IPS DF 19.7 (cell line): ENCODE results near the gene ZIK1.

Source experiments
- DNase-seq: peaks from one replicate; pipeline ENCODE4 v3.0.0-alpha.2; 2013; ENCODE audit warnings: low read depth, low spot score

Gene ZIK1

DNA sequence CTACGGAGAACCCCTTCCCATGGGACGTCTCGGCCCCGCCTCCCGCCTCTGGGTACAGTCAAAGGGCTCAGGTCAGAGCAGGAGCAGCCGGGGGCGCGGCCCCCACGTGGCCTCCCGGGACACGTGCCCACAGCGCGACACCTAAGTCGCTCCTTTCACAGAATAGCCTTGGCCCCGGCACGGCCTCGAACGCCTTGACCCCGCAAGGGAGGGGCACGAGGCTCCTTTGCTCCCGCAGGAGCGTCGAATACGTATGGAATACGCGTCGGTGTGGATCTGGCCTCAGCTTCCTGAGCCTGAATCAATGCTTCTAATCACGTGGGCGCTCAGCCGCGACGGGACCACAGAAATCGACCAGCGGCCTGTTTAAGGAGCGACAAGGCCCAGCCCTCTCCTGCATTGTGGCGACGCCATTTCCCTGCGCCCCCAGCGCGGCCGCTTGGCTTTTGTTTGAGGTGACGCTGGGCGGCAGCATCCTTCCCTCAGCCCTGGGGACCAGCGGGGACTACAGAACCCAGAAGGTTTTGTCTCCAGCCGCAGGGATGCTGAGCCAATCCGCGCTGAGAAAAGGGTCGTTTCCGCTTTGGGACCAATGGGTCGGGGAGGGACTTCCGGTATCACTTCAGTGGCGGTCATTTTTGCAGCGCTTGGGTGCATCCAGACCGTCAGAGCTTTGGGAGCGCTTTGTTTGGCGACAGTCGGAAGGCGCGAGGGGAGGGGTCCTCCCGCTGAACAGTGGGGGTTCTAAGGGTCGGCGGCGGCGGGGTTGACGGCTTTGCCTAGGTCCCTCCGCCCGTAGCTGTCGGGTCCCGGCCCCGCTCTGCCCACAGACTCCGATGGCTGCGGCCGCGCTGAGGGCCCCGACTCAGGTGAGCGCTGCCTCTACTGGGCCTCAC lies at the start of gene ZIK1:
ZIK1 (plus strand) TSS at position 625 of the 896 bp plus-strand sequence; CDS start at position 837, 212 bp downstream.
- peak; percentile 97 for DNase-seq

DNA sequence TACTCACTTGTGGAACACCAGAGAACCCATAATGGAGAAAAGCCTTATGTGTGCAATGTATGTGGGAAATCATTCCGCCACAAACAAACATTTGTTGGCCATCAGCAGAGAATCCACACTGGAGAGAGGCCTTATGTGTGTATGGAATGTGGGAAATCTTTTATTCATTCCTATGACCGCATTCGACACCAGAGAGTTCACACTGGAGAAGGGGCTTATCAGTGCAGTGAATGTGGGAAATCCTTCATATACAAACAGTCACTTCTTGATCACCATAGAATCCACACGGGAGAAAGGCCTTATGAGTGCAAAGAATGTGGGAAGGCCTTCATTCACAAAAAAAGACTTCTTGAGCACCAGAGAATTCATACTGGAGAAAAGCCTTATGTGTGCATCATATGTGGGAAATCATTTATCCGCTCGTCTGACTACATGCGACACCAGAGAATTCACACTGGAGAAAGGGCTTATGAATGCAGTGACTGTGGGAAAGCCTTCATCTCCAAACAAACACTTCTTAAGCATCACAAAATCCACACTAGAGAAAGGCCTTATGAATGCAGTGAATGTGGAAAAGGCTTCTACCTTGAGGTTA lies 45.9 kb upstream of the ZIK1 start:
- no peak for DNase-seq

DNA sequence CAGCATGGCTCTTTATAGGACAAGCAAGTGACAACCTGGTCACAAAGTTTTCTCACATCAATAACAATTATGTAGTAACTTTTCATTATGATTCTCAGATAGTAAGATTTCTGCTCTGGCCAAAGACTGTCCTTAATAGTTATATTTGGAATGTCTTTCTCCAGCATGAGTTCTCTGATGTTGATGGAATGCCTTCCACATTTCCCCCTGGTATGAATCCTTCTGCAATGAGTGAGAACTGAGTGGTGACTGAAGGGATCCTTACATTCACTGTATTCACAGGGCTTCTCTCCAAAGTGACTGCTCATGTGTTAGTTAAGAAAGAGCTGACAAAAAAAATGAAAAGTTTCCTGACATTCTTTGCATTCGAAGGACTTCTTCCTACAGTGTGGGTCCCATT lies 37.4 kb upstream of the ZIK1 start:
- no peak for DNase-seq

DNA sequence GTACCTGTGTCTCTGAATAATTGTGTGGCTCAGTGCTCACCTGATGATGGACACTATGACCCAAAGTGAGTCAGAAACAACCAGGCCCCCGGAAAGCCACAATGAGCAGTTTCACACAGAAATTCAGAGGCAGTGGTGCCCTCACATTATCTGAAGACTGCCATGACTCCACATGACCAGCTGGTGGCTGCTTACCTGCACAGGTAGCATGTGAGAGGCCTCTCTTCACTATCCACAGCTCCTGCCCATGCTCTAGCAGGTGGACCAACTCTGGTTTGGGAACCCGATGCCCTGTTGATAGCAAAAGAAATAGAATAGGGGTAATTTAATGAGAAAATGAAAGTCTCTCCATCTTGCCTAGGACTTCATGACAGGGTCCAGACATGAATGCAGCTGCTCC lies 31.5 kb upstream of the ZIK1 start:
- no peak for DNase-seq

DNA sequence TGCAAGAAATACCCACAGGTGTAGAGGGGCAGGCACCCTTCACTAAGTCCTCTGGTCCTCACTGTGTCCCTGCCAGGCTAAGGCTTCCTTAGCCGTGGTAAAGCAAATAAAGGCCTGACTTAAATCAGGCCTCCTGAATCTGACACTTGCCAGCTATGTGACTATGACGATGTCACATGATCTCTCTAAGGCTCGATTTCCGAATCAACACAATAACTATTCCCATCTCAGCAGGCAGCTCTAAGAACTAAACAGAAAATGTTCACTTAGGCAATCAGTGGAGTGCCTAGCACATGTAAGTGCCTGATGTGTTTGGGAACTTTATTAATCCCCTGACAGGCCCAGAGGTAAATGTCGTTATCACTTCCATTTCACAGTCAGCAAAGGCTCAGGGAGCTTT lies 26.3 kb upstream of the ZIK1 start:
- DNase-seq: no peak

DNA sequence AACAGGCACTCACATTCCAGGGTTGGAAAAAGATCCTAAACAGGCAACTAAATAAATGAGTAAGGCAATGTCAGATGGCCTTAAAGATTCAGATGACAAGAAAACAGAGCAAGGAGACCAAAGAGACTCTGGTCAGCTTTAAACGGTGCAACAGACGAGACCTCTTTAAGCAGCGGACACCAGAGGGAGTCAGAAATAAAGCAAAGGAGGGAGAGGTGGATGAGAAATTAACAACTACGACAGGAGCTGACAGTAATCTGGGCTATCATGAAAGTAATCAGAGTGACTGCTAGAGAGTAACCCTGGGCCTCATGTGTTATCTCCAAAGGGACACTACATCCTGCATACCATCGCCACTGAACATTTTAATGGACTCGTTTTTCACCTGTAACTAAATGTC lies 25.4 kb upstream of the ZIK1 start:
- DNase-seq: no peak

DNA sequence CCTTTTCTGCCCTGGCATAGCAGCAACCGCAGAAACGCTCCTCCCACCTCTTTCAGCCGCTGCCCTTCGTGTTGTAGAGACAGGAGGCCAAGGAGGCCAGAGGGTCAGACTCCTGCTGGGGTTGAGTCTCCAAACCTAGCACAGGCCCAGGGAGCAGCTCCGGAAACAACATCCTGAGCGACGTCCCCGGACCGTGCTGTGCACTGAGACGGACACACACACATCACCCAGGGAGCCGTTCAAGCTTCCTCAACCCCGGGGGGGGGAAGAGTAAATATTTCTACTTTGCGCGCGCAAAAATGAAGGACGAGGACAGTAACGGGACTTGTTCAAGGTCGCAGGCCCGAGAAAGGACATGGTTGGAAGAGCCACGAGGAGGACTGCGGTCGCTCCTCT lies 24.9 kb upstream of the ZIK1 start:
- no peak for DNase-seq

DNA sequence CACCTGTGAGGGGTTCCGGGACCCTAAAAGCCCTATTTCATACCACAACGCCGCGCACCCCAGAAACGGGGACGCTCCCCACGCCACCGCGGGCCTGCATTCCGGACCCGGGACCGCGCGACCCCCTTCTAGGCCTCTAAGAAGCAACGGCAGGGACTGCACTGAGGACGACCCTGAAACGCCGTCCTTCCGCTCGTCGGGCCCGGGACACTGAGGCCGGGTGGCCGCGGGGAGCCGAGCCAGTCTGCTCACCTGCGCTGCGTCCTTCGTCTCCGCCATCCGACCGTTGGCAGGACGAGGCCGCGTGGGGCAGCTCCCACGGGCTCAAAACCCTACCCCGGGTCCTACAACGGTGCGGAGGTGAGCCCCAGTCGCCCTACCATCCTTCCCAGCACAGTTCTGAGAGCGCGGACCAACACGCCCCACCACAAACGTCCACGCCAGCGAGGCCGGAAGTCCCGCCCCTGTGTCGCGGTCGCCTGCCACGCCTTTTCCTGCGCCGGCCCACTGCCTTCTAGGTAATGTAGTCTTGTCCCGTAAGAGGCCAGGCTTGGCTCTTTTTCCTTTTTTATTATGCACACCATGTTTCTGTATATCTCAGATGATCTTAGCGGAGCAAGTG lies 24.4 kb upstream of the ZIK1 start, which contains the start of gene ZNF550:
ZNF550 (minus strand) TSS at position 460 of the 622 bp plus-strand sequence; CDS start at position 279, 181 bp downstream.
- no peak for DNase-seq

DNA sequence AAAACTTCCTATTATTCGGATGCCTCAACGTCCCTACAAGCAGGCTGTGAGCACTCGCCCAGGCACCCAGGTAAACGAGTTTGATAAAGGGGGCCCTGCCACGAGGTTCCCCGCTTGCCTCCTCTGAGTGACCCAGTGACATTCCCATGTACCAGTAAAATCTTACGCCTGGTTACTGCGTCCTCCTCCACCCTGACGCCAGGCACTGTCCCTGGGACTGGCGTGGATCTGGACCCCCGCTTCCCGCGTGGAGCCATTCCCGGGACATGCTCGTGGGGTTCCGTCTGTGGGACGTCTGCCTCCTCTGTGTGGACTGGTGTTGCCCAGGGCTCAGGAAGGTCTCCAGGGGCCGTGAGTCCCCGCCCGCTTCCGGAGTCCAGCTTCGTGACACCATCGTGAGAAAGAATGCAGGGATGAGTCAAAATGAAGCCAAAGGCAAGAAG lies 23.9 kb upstream of the ZIK1 start:
- no peak for DNase-seq

DNA sequence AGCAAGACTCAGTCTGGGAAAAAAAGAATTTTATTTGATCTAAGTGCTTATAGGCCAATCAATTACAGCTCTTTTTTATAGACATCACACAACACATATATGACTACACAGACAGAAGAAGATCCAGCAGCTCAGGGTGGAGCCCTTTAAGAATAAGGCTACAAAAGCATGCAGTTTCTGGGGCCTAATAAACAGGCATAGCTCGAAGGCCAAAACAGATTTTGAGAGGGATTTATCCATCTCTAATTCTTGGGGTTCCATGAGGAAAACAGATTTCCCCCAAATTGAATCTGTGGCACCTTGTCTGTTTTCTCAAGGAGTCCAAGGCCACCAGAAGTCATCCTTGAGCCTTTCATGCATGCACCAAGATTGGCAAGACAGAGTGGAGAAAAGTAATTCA lies 20.4 kb upstream of the ZIK1 start:
- no peak for DNase-seq

DNA sequence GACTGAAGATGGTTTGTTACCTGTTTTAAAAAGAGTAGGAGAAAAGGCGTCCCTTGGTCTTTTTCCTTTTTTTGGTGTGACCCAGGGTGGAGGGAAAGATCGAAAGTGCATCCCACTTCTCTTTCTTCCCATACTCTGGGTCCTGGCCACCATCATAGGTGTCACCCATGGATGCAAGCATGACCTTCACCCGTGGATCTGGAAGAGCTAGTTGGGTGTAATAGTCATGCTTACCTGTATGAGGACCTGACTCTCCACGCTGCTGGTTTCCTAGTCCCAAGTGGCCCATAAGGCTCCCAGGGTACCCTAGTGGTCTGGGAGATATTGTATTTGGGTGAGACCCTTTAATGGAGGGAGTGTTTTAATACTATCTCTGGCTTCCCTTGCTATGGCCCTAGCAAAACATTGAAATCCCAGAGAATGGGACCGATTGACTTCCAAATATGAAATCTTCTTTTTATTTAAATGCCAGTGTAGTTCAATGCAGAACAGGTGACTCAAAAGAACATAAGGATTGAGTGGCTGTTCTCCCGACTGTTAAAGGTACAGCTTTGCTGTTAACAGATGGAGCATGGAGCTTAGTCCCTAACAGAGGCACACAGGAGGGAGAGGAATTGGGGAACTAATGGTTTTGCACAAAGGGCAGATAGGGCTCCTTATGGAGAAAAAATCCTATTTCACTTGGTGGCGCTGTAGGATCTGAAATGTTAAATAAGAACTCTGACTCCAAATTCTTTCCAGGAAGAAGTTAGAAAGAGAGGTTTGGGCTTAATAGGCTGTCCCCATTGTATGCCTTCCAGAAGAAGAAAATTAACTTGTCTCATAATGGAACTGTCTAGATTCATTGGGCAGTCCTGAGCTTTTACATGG lies 17.3 kb upstream of the ZIK1 start:
- DNase-seq: no peak

DNA sequence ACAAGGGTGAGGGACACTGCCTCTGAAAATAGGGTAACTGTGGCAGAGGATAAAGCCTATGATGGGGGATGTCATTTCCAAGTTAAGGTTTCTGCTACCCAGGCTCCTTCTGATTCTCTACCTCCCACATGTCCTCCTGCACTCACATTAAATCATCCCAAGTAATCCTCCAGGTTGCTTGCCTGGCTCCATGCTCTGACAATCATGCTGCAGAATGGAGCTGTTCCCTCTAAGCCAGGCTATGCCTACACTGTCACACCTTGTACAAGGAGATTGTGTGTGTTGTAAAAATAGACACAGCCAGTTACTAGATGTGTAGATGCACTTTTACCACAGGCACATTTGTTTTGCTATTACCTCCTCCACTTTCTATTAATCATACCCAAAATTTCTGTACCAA lies 13.2 kb upstream of the ZIK1 start:
- DNase-seq: no peak

DNA sequence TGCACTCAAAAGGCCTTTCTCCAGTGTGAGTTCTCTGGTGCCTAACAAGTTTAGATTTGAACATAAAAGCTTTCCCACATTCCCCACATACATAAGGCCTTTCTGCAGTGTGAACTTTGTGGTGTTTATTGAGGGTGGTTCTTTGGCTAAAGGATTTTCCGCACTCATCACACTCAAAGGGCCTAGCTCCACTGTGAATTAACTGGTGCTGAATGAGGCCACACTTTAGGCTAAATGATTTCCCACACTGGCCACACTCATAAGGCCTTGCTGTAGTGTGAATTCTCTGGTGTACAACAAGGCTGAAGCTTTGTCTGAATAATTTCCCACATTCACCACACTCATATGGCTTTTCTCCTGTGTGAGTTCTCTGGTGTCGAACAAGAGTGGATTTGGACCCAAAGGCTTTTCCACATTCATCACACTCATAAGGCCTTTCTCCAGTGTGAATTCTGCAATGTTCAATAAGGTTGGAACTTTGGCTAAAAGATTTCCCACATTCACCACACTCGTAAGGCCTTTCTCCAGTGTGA lies 11.5 kb upstream of the ZIK1 start:
- DNase-seq: no peak

DNA sequence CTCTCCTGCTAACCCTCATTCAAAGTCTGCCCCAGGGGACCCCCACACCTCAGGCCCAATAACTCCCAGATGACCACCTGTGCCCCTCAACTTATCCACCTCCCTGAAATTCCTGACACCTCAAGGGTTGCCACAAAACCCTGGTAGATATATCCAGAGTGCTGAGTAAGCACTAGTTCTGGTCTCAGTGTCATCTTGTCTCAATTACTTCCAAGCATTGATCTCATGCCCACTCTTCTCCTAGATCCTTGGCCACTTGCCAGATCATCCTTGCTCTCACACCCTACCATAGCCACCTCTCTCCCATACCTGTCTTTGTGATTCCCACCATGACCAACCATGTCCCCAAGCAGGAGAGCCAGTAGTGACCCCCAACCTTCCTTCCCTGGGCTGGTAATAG lies 7.3 kb upstream of the ZIK1 start:
- no peak for DNase-seq

DNA sequence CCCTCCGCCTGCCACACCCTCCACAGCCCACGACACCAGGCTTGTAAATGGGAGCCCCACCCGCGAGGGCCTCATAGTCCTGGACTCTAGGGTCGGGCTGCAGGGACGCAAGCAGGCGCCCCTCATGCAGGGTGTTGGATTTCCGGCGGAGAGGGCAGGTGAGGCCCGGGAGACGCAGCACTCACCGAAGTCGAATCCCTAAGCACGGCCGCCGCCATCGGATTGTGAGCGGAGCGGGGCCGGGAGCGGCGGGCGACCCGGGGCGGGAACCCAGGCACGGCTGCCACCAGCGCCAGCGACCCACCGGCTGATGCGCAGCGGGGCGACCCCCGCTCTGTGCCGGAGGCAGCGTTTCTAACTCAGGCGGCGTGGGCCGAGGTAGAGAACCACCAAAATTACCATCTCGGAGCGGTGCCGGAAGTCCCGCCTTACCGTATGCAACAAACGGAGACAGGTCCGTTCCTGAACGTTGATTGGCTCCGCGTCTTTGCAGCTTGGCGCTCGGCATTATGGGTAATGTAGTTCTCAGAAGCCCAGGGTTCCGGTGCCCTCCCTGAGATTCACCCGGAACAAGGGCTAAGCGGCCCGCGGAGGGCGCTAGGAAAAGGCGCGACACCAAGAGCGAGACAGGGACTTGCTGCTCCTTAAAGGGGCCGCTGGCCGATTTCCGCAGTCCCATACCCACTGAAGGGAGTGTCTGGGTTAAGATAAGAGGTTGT lies 5.3 kb upstream of the ZIK1 start, which contains the start of gene ZNF416:
ZNF416 (minus strand) TSS at position 425 of the 719 bp plus-strand sequence; CDS start at position 218, 207 bp downstream.
- DNase-seq: peak; percentile 99

DNA sequence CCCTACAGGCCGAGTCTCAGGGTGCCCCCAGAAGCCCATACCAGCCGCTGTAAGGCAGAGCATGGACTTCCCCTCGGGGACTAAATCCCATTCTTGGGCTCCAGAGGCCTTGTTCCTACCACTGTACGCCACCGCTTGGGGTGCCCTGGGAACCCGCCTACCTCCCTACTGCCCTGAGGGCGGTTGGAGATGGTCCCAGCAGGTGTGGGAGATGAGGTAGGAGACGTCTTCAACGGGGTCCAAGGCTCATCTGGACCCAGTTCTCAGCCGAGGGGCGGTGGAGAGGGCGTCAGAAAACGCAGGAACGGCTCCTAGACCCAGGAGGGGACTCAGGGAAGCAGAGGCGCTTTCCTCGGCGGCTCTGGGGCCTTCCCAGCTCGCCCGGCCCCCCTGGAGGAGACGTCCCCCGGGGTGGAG lies 833 bp upstream of the ZIK1 start:
- no peak for DNase-seq

DNA sequence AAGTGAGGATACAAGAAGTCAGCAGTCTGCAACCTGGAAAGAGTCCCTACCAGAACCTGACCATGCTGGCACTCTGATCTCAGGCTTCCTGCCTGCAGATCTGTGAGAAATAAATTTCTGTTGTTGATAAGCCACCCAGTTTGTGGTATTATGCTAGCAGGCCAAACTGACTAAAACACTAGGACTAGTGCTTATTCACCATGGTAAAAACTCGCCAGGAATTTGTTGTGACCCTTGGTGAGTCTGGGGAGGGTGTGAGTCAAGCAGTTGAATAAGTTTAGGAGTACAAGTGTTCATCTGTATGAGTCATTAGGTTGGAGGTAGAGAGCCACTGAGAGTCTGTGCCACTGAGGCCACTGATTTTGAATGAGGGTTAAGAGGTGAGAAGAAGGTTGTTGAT lies 3.6 kb downstream of the ZIK1 start:
- DNase-seq: no peak

DNA sequence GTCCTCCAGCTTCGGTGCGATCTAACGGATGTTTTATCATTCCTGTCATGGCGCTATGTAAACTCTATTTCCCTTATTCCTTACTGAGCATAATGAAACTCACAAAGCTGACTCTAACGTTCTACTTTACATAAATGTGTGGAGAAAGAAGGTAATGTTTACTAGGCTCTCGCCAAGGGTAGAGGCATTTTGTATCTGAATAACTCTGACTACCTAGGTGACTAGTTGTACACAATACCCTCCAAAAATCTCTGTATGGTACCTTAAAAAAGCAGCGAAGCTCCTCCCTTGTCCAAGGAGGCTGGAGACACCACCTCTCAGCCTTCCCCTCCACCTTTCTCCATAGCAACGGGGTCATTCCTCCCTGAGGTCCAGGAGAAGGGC lies 15.4 kb downstream of the ZIK1 start:
- no peak for DNase-seq

DNA sequence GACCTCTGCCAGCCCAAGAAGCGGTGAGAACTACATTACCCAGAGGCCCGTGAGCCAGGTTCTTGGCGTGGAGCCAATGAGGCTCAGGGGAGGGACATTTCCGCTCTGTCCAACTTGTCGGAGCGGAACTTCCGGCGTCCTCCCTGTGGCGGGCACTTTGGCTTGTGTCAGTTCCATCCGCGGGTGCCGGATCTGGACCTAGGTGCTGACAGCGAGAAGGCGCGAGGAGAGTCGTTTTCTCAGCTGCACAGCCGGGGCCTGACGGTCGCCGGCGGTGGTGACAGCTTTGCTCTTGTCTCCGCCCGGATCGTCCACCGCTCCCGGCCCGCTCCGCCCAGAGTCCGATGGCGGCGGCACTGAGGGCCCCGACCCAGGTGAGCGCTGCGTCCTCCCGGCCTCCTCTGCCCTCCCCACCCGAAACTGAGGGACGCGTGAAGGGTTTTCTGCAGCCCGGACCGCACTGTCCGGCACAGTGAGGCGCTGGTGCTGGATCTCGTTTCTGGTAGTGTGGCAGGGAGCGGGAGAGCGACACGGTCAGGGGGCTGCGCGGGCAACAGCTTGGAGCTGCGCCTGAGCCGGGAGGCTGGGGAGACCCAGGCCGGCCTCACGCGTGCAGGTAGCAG lies 15.9 kb downstream of the ZIK1 start, which contains the start of gene ZNF530:
ZNF530 (plus strand) TSS at position 125 of the 623 bp plus-strand sequence. CDS start 4,461 bp downstream, outside the sequence.
- peak; percentile 87 for DNase-seq

DNA sequence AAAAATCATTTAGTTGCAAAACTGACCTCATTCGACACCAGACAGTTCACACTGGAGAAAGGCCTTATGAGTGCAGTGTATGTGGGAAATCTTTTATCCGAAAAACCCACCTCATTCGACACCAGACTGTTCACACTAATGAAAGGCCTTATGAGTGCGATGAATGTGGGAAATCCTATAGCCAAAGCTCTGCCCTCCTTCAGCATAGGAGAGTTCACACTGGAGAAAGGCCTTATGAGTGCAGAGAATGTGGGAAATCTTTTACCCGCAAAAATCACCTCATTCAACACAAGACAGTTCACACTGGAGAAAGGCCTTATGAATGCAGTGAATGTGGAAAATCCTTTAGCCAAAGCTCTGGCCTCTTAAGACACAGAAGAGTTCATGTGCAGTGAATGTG lies 23.0 kb downstream of the ZIK1 start:
- DNase-seq: no peak
